Choroid plexus epithelial cell (primary cell): ENCODE measurements around the gene ATP6V0B.

Source experiments
- DNase-seq: peaks from one replicate; pipeline ENCODE4 v3.0.0-alpha.2; 2010; ENCODE audit warnings: low read depth
- H3K4me3 ChIP-seq: 2 replicates; pipeline ENCODE4 v1.5.1; 2011; ENCODE audit warnings: low read depth, mild to moderate bottlenecking, control low read depth, low read length, moderate library complexity
- CTCF ChIP-seq: conservative IDR thresholded peaks from 2 replicates; pipeline ENCODE4 v1.5.1; 2011; ENCODE audit warnings: low read depth, mild to moderate bottlenecking, control low read depth, inconsistent platforms, low read length, moderate library complexity

ATP6V0B gene

GRCh38 chr1:44008259-44008658, 33.5 kb downstream of the ATP6V0B start:
- no peak overlapping the region for H3K4me3 ChIP-seq
- no peak for TF ChIP-seq CTCF
- DNase-seq, result no peak

GRCh38 chr1:44010935-44011471, 36.2 kb downstream of the ATP6V0B start:
- no peak for DNase-seq
- H3K4me3 ChIP-seq, result no peak overlapping the region
- TF ChIP-seq CTCF, result no peak

- TF ChIP-seq CTCF, result no peak
- no peak for DNase-seq
Observed at GRCh38 chr1:44012404-44012803, 37.6 kb downstream of the ATP6V0B start.

GRCh38 chr1:44012941-44013609, 38.3 kb downstream of the ATP6V0B start:
- no peak for DNase-seq
- H3K4me3 ChIP-seq, result no peak overlapping the region
- TF ChIP-seq CTCF, result no peak

More at GRCh38 chr1:44012404-44012803, 37.6 kb downstream of the ATP6V0B start:
- no peak overlapping the region for H3K4me3 ChIP-seq

GRCh38 chr1:44013949-44014348, 39.2 kb downstream of the ATP6V0B start:
- DNase-seq, result no peak
- no peak overlapping the region for H3K4me3 ChIP-seq
- no peak for TF ChIP-seq CTCF

GRCh38 chr1:44014365-44015104, 39.8 kb downstream of the ATP6V0B start:
- no peak overlapping the region for H3K4me3 ChIP-seq
- DNase-seq, result no peak
- no peak for TF ChIP-seq CTCF
